GM21576 (cell line): Measurements from ENCODE around the gene MINDY4.

Experiments used
- ATAC-seq: cut with Tn5 transposase; IDR thresholded peaks from one replicate; pipeline ENCODE4 v1.9.1; 2021; ENCODE audit warnings: mild to moderate bottlenecking, moderate library complexity; ENCODE audit not compliant: unreplicated experiment

The MINDY4 gene

DNA sequence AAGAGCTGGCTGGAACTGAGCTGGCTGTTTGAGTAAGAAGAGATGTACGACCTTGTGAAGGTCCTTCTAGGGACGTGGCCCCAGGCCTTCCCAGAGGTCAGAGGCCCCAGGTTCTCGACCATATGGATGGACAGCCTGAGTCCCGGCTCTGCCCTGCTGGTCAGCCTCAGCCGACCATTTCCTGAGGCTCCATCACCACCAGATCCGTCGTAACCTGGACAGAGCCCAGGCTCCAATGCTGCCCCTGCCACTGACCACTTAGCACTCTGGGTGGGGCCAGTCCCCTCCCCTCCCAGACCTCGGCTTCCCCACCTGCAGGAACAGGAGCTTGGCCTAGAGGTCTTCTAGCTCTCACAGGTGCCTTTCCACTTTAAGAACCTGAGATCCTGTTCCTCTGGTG is 29.9 kb upstream of the MINDY4 start:
- ATAC-seq = no peak

DNA sequence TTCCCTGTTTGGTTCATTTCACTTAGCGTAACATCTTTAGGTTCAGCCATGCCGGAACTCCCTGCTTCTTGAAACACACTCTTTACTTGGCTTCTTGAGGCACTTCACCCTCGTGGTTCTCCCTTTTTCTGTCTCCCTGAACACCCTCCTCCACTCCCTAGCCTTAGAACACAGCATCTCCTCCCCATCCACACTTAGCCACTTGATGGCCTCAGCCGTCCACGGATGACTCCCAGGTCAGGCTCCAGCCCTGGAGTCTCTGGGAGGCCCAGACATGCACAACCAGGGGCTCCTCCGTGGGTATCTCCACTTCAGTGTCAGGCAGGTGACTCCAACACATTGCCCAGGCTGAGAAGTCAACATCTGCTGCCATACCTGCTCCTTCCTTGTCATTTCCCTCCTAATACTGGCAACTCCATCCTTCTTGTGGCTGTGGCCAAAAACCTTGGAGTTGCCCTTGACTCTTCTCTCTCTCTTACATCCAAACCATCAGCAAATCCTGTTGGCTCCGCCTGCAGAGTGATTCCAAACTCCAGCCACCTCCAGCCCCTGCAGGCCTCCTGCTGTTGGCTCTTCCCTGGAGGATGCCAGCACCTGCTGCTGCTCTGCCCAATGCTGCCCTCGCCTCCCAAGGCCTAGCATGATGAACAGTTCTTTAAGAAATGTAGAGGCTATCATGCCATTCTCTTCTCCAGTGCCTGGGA is 27.7 kb upstream of the MINDY4 start:
- no peak for ATAC-seq

DNA sequence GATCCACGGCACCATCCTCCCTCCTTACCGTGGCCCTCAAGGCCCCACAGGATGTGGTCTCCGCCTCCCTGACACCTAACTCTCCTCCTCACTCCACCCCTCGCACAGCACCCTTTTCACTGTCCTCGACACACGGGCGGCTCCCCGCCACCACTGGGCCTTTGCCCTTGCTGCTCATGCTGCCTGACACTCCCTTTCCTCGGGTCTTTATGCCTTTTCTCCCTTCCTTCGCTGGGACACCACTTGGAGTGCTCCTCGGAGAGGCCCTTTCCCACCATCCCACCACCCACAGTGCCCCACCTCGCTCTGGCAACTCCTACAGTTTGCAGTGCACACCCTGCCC is 27.2 kb upstream of the MINDY4 start:
- no peak for ATAC-seq

DNA sequence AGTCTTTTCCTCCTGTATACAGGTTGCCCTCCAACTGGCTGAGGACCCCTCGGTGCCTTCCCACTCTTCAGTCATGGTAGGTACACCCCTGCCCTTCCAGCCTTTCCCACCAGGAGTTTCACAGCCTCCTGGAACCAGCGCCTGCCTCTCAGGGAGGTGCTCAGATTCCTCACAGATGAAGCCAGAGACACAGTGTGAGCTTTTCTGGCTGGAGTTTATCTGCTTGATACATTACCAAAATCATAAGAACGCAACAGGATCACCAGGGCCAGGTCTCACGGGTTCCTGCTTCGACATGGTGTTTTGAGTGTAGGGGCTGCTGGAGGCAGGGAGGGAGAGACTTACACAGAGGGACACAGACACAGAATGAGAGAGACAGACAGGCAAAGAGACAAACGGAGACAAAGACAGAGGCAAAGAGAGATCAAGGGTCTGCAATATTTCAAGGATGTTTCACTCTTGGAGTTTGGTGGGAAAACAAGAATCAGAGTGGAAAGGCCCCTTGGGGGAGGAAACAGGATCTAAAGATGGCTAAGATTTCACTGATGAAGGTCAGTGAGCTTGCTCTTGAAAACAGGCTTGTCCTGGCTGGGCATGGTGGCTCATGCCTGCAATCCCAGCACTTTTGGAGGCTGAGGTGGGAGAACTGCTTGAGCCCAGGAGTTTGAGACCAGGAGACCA is 25.8 kb upstream of the MINDY4 start:
- ATAC-seq = no peak

DNA sequence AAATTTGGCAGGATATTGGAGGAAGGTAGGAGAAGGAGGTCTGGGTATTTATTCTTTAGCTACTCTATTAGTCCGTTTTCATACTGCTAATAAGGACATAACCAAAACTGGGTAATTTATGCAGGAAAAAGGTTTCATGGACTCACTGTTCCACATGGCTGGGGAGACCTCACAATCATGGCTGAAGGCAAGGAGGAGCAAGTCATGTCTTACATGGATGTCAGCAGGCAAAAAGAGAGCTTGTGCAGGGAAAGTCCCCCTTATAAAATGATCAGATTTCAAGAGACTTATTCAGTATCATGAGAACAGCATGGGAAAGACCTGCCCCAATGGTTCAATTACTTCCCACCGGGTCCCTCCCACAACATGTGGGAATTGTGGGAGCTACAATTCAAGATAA is 21.2 kb upstream of the MINDY4 start:
- no peak for ATAC-seq

DNA sequence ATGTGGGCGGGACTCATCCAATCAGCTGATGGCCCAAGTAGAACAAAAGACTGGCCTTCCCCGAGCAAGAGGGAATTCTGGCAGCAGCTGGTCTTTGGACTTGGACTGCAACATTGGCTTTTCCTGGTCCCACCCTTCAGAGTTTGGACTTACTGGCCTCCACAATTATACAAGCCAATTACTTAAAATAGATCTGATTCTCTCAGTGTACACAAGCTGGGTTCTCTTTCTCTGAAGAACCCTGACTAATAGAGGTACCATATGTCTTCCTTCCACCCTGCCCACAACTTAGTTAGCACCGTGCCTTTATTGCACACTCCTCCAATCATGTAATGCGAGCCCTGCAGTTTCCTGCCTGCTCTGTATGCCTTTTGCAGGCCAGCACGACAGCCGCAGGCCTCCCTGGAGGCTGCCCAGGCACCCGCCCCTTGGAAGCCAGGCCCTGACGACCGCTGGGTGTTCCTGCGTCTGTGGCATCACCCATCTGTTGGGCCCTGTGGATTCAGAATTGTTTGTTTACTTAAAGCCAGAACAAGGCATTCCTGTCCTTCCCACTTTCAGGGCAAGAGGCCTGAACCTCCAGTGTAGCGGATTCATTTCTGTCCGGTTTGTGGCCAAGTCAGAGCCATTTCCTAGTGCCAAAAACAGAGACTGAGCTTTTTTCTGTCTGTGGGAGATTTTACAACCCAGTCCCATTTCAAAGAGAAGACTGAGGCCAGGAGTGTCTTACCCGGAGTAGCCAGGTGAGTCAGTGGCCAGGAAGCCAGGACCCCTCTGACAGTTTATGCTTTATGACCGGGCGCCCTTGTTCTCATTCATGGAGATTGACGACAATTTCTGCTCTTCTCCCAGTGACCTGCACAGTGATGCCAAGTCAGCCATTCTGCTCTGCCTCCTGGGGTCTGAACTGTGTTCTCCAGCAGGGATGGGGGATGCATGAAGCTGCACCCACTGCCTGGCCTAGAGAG is 20.2 kb upstream of the MINDY4 start:
- no peak for ATAC-seq

DNA sequence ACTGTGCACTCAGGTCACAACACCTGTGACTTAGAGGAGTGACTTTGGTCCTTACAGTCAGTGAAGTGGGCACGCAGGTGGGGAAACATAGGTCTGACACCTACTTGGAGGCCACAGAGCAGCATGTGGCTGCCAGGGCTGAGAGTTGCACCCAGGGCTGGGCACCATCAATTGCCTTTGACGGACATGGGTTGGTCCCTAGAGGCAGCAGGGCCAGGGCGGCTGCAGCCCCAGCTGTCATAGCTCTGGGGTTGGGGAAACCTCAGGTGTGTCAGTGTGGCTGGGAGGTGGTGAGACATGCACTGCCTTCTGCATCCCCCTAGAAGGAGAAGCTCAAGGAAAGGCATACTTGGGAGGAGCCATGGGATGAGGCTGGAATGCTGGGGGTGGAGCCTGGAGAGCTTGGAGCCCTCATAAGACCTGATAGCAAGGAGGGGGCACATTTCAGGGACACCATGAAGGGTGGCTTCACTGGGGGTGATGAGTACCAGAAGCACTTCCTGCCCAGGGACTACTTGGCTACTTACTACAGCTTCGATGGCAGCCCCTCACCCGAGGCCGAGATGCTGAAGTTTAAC is 19.4 kb upstream of the MINDY4 start, which contains the start of gene INMT:
TSS of gene INMT (plus strand) at position 440 of the 578 bp plus-strand sequence. CDS start at position 456, 16 bp downstream.
- ATAC-seq = no peak

DNA sequence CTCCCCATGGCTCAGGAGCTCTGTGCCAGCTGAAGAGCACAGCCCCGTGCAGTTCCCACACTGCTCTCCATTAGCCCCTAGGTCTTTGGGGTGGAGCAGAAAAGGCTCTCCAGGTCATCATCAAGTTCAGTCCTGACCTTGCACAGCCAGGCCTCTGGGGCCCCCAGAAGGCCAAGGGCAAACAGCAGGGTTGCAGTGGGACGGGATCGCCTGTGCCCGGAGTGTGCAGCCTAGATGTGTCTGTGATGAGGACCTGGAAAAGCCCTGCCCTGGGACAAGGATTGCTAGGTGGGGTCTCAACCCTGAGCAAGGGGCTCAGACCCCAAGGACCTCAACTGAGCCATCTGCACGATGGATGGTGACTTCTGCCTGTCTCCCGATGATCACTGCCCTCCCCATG is 18.7 kb upstream of the MINDY4 start:
- no peak for ATAC-seq

DNA sequence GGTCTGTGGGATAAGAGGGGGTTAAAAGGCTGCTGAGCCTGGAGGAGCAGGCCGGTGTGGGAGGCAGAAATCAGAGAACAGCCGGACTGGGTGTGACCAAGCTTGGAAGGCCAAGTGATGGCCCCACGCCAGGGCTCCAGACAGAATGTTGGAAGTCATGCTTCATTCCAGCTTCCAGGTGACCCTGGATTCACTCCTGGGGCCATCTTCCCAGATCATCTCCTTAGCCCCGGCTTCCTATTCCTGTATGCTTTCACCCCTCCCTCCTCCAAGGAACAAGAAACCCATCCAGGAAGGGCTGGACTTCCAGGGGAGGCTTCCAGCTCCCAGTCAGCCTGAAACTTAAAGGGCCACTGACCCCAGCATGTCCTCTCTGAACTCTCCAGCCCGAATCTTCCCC is 18.2 kb upstream of the MINDY4 start:
- ATAC-seq = no peak

DNA sequence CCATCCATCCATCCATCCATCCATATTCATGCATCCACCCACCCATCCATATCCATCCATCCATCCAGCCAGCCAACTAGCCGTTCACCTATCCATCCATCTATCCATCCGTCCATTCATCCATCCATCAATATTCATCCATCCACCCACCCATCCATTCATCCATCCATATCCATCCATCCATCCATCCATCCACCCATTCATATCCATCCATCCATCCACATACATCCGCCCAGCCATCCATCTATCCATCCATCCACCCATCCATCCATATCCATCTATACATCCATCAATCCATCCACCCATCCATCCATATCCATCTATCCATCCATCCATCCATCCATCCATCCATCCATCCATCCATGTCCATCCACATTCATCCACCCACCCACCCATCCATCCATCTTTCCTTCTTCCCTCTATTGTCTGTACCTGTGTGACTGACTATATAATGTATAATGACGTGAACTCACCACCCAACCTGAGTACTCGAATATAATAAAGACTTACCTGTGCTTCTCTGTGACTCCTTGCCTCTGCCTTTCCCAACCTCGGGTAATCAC is 16.8 kb upstream of the MINDY4 start:
- ATAC-seq = no peak

DNA sequence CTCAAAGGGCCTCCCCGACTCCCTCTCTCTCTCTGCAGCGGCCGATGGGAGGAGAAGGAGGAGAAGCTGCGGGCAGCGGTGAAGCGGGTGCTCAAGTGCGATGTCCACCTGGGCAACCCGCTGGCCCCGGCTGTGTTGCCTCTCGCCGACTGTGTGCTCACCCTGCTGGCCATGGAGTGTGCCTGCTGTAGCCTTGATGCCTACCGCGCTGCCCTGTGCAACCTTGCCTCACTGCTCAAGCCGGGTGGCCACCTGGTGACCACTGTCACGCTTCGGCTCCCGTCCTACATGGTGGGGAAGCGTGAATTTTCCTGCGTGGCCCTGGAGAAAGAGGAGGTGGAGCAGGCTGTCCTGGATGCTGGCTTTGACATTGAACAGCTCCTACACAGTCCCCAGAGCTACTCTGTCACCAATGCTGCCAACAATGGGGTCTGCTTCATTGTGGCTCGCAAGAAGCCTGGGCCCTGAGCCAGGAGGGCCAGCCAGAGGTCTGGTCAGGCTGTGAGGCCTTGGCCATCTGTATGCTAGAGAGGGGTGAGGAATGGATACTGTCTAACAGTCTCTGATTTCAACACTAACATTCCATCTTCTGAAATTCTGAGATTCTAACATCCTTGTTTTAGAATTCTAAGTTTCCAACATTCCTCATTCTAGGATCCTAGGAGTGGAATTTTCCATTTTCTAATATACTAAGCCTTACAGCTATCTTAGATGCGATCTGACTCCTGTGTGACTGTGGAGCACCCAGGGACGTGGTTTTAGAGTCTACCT is 15.6 kb upstream of the MINDY4 start:
- ATAC-seq = no peak

DNA sequence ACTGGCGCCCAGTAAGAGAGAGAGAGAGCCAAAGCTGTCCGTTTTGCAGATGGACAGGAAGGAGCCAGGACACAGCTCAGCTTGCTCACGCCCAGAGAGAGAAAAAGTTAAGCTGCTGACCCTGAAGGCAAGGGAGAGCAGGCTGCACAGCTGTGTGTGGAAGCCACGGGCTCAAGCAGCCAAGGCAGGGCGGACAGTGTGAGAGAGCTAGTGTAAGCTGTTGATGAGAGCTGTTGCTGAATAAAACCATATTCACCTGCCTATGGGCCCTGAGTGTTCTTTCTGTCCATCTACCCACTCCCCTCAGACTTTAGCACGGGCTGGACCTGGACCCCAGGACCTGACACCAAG is 13.9 kb upstream of the MINDY4 start:
- ATAC-seq = no peak

DNA sequence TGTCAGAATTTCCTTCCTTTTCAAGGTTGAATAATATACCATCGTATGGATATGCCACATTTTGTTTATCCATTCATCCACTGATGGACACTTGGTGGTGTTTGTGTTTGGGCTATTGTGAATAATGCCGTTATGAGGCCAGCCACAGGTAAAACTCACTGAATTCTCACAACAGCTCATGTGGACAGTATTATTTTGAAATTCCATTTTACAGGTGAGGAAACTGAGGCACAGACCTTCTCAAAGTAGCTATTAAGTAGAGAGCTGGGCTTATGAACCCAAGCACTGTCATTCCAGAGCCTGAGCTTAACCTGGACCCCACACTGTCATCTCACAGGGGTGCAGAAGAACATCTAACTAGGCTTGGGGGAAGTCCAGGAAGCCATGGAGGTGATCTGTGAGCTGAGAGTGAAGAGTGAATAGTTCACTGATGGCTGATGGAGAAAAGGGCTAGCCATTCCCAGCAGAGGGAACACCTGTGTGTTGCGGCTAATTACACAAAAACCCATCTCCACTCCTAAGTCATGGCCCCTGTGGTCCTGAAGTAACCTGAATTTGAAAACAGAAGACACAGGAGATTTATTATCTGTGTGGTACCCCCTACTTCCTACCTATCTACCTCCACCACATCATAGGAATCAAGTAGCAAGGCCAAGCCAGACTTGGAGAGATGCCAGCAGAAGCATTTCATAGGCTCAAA is 10.6 kb upstream of the MINDY4 start:
- ATAC-seq = no peak

DNA sequence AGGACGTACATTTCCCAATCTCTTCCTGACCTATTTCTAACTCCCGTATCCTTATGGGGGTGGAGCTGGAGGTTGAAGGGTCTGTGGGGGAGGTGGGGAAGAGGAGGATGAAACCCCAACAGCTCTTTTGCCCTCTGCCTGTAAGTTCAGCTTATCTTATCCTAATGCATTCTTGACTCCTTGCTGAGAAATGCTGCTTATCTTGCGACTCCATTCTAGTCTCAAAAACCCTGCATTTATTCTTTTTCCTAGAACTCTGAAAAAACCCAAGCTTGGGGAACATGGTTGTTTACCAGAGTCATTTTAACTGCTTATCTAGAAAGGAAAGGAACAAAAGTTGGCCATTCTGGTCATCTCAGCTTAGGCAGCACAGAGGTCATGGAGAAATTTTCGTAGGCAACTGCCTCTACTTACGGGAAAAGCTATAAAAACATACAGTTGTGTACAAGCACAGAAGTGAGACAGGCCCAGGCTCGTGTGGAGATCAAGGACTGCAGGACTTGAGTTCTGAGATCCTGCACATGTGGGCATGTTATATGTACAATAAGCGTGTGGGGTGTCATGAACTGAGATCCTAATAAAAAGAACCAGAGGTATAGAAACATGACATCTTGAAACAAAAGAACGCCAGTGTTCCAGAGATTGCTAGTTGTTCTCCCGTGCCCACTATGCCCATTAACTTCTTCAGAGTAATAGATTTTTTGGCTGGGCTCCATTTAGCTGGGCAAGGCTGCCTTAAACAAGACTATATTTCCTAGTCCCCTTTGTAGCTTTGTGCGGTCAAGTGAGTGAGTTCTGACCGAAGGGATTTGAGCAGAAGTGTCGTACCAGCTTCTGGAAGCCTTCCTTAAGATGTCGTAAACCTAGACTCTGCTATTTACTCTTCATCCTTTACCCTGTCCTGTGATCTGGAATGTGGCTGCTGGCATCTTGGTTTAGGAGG is 9.7 kb upstream of the MINDY4 start:
- ATAC-seq = no peak

DNA sequence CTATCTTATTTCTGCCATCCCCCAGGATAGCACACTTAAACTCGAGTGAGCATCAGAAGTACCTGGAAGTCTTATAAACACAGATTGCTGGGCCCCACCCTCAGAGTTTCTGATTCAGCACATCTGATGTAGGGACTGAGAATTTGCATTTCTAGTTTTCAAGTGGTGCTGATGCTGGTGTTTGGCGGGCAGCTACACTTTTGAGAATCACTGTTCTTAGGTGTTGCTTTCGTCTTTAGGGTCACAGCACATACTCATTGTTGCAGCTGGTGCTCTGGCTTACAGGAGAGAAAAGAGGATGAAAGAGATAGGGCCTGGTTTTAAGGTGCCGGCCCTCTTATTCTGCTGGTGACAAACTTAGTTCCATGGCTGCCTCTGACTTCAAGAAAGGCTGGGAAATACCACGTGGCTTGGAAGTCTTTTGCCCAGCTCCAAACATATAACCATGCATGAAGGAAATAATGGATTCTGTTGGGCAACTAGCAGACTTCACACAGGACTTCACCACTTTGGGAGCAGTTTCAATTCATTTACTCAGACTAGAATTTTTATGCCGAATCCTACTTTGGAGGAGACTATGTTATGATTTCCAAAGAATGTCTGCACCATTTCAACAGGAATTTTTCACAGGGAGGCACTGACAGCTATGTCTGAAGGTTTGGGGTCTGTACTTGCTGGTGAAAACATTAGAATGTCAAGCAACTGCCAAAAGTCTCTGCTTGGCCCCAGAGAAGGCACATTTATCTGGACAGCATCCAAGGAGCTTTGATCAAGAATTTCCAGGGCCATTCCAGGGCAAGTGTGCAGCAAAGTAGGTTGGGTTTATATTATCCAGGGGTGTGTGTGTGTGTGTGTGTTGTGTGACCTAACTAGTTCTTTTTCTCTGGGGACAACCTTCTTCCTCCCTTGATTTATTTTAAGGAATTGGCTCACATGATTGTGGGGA is 6.9 kb upstream of the MINDY4 start:
- peak; percentile 84 for ATAC-seq

DNA sequence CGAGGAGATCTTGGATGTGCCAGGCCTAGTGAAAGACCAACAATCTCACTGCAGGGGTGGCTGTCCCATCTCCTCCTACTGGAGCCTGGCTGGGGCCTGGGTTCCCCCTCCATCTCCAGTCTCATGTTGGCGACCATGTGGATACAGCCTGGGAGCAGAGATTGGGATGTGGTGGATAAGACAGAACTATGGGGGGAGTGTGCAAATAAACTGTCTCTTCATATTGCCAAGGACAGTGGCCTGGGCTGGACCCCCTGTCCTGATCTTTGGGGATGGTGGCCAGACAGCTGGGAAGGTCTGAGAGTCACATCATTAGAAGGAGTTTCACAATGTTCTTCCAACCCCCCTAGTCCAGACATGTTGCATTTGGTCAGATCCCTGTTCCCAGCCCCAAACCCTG is 5.8 kb upstream of the MINDY4 start:
- no peak for ATAC-seq

DNA sequence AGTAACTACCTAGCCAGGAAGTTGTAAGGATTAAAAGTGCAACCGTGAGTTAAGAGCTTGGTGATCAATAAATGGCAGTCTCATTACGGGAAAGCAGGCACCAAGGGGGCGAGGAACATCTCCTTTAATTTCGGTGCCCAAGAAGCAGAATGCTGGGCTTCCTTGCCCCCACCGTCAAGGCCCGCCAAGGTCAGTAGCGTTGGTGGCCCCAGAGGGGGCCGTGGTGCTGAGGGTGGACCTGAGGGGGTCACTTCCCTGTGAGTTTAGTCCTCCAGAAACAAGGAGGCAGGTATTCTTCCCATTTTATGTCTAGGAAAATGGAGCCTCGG is 408 bp upstream of the MINDY4 start:
- no peak for ATAC-seq
